ENCODE data around the gene LPP. TPM values are rescaled to one million over a fixed set of nuclear protein-coding genes. Genes with fewer than 3 reads are reported as not detected.

Gene LPP
- polyA plus RNA-seq, 1 experiment = 60.0 TPM

DNA sequence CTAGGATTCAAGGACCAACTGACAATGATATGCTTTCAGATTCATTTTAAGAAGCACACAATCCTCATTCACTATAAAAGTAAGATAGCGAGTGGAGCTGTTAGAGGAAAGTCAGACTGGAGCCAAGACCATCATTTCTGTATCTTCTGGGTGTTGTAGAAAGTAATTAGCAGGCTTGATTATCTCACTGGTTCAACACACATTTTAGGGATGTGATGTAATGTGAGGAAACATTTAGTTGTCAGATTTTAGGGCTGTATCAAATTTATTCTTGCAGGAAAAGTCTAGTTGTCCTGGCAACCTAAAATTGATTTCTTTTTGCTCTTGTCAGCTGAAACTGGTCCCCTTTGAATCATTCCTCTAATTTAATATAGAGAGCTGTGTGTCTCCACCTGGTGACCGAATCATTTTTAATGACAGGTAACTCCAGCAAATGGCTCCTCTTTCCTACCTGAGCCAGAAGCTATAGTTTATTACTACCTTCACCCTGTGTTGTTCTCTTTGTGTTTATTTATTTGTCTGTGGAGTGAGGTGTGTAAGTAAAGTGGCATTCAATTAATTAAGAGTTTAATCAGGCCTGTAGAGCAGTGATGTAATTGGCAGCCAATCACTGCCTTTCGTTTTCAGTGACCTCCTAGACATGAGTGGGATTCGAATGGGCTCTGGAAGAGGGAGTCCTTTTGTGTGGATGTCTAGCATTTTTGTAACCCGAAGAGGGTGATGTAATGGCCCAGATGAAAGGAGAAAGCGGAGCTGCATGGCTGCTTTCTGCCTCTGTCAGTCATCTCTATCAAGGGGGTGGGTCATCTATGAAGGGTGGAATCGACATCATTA, 125.8 kb downstream of the LPP start:
- H3K27me3 ChIP-seq (ENCODE audit: control insufficient read depth, insufficient read depth, low read length) = no peaks in the 10 kb centered on the region
- CTCF ChIA-PET = interaction anchor here (0.9 to 1.7 kb wide), 3 partner anchors 8 to 539 kb away, joined by 3 to 5 read pairs (median 3); partner anchors contain the start of gene BCL6
- H3K36me3 ChIP-seq (ENCODE audit: control insufficient read depth, insufficient read depth, low read length) = no peaks in the 10 kb centered on the region
- no peak overlapping the region for H3K4me3 ChIP-seq (ENCODE audit: low read depth, low read length)
- DNase-seq (ENCODE audit: low read depth) = no peak
- TF ChIP-seq, protein P1, sequence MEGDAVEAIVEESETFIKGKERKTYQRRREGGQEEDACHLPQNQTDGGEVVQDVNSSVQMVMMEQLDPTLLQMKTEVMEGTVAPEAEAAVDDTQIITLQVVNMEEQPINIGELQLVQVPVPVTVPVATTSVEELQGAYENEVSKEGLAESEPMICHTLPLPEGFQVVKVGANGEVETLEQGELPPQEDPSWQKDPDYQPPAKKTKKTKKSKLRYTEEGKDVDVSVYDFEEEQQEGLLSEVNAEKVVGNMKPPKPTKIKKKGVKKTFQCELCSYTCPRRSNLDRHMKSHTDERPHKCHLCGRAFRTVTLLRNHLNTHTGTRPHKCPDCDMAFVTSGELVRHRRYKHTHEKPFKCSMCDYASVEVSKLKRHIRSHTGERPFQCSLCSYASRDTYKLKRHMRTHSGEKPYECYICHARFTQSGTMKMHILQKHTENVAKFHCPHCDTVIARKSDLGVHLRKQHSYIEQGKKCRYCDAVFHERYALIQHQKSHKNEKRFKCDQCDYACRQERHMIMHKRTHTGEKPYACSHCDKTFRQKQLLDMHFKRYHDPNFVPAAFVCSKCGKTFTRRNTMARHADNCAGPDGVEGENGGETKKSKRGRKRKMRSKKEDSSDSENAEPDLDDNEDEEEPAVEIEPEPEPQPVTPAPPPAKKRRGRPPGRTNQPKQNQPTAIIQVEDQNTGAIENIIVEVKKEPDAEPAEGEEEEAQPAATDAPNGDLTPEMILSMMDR (IDR thresholded peaks at IDR 0.05; ENCODE audit: insufficient read depth, low read depth, low read length) = no peak
- POLR2A ChIA-PET = no interaction called here

DNA sequence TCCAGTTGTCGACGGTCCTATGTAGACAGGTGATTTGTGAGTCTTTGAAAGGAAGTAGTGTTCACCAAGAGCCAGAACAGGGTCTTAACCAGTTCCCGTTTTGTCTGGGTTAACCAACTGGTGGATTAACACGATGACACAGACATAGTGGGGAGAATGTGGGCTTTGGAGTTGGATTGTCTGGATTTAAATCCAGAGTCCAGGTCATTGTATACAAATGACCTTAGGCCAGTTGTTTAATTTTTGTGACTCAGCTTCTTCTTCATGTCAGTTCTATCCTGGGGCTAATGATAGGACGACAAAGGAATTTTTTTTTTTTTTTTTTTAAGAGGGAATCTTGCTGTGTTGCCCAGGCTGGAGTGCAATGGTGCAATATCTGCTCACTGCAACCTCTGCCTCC, 126.7 kb downstream of the LPP start:
- DNase-seq (ENCODE audit: low read depth) = no peak
- ChIA-PET POLR2A (no interaction called here), CTCF (interaction anchor here (1.7 kb wide), 1 partner anchor 540 kb away, joined by 5 read pairs; no protein-coding TSS in a partner anchor)
- Histone ChIP-seq H3K4me3 (ENCODE audit: low read depth, low read length) (no peak overlapping the region), H3K27me3 (ENCODE audit: control insufficient read depth, insufficient read depth, low read length) (no peaks in the 10 kb centered on the region), H3K36me3 (ENCODE audit: control insufficient read depth, insufficient read depth, low read length) (no peaks in the 10 kb centered on the region)
- TF ChIP-seq, protein P1 (IDR thresholded peaks at IDR 0.05; ENCODE audit: insufficient read depth, low read depth, low read length) = no peak

DNA sequence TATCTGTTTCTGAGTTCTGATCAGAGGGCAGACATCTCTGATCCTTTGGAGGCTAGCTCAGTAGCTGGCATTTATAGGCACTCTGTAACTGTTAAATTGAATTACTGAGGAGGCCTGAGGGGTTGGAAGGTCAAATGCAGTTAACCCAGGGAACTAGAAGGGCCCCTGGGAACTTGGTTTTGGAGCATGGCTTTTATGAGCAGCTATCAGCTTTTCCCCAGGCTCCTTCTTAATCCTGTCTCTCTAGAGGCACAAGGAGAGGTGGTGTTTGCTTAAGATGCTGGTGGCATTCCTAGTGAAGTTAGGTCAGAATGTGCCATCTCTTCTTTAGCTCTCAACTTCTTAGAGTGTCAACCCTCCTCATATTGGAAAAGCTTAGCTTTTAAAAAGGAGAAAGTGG, 128.9 kb downstream of the LPP start:
- Histone ChIP-seq H3K36me3 (ENCODE audit: control insufficient read depth, insufficient read depth, low read length) (no peaks in the 10 kb centered on the region), H3K27me3 (ENCODE audit: control insufficient read depth, insufficient read depth, low read length) (no peaks in the 10 kb centered on the region), H3K4me3 (ENCODE audit: low read depth, low read length) (no peak overlapping the region)
- no peak for DNase-seq (ENCODE audit: low read depth)
- TF ChIP-seq, protein P1 (IDR thresholded peaks at IDR 0.05; ENCODE audit: insufficient read depth, low read depth, low read length) = no peak
- ChIA-PET POLR2A (interaction anchor here (0.7 kb wide), 1 partner anchor 12 kb away, joined by 3 read pairs; no protein-coding TSS in a partner anchor), CTCF (interaction anchor here (1.8 kb wide), 2 partner anchors 543 to 545 kb away, joined by 5 to 6 read pairs; no protein-coding TSS in a partner anchor)

DNA sequence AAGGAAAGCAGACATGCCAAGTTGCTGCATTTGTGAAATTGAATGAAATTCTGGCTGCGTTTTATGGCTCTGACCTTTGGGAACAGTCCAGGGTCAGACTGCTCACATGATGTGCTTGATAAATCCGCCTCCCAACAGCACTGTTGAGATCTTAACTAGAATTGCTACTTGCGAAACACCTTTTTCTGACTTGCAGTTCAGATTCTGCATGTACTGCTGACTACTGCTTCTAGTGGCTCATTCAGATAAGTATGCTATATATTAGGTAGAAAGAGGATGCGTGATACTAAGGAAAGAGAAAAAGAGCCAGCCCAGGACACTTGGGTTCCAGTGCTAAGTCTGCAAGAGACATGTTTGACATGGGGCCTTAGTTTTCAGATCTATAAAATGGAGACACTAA, 129.4 kb downstream of the LPP start:
- TF ChIP-seq, protein P1 (IDR thresholded peaks at IDR 0.05; ENCODE audit: insufficient read depth, low read depth, low read length) = peak; percentile 25; the same call in 1 of the 2 replicates
- no peak for DNase-seq (ENCODE audit: low read depth)
- ChIA-PET CTCF (interaction anchor here (1.3 to 1.8 kb wide), 3 partner anchors 543 to 671 kb away, joined by 5 to 6 read pairs (median 6); no protein-coding TSS in a partner anchor), POLR2A (interaction anchor here (0.7 kb wide), 1 partner anchor 12 kb away, joined by 3 read pairs; no protein-coding TSS in a partner anchor)
- H3K36me3 ChIP-seq (ENCODE audit: control insufficient read depth, insufficient read depth, low read length) = no peaks in the 10 kb centered on the region
- no peak overlapping the region for H3K4me3 ChIP-seq (ENCODE audit: low read depth, low read length)
- H3K27me3 ChIP-seq (ENCODE audit: control insufficient read depth, insufficient read depth, low read length) = no peaks in the 10 kb centered on the region

DNA sequence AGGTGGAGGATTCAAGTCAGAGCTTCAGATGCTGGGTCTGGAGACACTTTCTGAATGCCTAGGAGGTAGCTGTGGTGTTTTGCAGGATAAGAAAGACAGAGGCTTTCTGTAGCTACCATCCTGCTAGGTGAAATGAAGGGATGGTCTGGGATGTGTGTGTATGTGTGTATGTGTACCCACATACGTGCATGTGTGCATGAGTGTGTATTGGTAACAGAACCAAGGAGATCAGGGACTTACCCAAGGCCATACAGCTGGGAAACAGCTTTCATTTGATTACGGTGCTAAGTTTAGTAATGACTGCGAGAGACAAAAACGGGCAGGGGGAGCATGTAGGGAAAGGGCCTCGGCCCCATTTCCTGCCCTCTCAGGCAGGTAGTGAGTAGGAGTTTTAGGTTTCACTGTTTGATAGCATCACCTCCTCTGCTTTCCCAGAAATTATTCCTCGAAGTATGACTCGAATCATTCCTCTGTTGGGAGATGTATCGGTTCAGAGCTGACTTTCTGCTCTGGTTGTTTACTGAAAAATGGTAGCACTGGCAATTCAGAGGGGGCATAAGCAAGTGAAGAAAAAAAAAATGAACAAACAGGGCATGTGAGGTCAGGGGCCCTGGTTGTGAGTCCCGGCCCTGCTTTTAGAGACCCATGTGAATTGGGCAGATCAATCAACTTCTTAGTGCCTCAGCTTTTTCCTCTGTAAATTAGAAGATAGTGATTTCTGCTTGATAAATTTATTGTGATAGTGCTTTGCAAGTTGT, 130.7 kb downstream of the LPP start:
- DNase-seq (ENCODE audit: low read depth) = no peak
- Histone ChIP-seq H3K4me3 (ENCODE audit: low read depth, low read length) (no peak overlapping the region), H3K27me3 (ENCODE audit: control insufficient read depth, insufficient read depth, low read length) (no peaks in the 10 kb centered on the region), H3K36me3 (ENCODE audit: control insufficient read depth, insufficient read depth, low read length) (no peaks in the 10 kb centered on the region)
- TF ChIP-seq, protein P1 (IDR thresholded peaks at IDR 0.05; ENCODE audit: insufficient read depth, low read depth, low read length) = no peak
- CTCF ChIA-PET = interaction anchor here (0.6 to 1.8 kb wide), 9 partner anchors 10 to 671 kb away, joined by 3 to 6 read pairs (median 5); no protein-coding TSS in a partner anchor
- POLR2A ChIA-PET = no interaction called here
